Measurements from ENCODE around the gene ACTR1A.

DNA sequence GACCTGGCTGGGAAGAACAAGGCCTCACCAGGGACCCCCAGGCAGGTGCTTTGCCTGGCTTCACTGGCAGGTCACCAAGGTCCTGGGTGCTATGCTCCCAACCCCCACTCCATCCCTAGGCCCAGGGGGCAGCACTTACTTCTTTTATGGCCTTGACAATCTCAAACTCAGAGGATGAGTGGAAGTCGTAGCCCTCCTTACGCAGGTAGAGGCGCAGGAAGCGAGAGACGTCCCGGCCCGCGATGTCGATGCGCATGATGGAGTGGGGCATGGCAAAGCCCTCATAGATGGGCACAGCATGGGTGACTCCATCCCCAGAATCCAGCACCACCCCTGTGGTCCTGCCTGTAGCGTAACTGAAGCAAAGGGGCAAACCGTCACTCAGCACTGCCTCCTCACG lies 18.5 kb downstream of the ACTR1A start:
- TF ChIP-seq, protein P1, sequence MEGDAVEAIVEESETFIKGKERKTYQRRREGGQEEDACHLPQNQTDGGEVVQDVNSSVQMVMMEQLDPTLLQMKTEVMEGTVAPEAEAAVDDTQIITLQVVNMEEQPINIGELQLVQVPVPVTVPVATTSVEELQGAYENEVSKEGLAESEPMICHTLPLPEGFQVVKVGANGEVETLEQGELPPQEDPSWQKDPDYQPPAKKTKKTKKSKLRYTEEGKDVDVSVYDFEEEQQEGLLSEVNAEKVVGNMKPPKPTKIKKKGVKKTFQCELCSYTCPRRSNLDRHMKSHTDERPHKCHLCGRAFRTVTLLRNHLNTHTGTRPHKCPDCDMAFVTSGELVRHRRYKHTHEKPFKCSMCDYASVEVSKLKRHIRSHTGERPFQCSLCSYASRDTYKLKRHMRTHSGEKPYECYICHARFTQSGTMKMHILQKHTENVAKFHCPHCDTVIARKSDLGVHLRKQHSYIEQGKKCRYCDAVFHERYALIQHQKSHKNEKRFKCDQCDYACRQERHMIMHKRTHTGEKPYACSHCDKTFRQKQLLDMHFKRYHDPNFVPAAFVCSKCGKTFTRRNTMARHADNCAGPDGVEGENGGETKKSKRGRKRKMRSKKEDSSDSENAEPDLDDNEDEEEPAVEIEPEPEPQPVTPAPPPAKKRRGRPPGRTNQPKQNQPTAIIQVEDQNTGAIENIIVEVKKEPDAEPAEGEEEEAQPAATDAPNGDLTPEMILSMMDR (IDR thresholded peaks at IDR 0.05), result no peak
- TF ChIP-seq POLR2A (IDR thresholded peaks at IDR 0.05) (no peak), POLR2AphosphoS5 (IDR thresholded peaks at IDR 0.05) (no peak), EP300 (IDR thresholded peaks at IDR 0.05) (no peak)
